T1000 (cell line): ENCODE data around the gene VTN.
"Not testable (repeated sequence)": the region's sequence is repeated elsewhere in the genome, so short reads cannot be mapped to it uniquely, and the experiment has no call there.

Source experiments
- DNase-seq: peaks from one replicate; lab custom pipeline; 2025; ENCODE audit warnings: mixed read lengths; lab: John Stamatoyannopoulos, UW

The VTN gene

DNA sequence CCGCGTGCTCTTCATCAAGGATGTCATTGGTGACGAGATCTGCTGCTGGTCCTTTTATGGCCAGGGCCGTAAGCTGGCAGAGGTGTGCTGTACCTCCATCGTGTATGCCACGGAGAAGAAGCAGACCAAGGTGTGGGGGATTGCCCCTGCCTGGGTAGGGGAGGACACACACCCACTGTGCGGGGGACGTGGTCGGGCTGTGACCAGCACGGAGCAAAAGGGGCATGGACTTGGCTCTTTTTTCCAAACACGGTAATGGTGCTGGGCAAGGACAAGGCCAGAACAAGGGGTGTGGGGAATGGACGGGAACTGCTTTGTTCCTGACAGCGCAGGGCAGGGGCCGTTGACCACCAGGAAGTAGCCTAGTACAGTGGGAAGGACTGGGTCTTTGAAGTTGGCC is 27.8 kb downstream of the VTN start:
- no peak for DNase-seq

DNA sequence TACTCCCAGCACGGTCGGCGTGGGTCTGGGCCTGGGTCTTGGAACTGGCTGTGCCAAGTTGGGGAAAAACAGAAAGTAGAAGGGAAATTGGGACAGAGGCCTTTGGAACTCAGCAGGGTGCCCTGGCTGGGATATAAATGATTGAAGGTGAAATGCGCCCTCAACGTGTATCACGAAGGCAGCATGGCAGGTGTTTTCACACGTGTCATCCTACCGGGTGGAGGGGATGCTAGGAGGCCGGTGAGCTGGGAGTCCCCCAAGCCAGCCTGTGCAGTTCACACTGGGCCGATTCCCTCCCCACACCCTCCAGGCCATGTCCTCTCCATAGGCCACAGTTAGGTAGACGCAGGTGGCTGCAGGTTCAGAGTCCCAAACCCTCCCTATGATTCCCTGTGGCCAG is 28.6 kb downstream of the VTN start:
- no peak for DNase-seq

DNA sequence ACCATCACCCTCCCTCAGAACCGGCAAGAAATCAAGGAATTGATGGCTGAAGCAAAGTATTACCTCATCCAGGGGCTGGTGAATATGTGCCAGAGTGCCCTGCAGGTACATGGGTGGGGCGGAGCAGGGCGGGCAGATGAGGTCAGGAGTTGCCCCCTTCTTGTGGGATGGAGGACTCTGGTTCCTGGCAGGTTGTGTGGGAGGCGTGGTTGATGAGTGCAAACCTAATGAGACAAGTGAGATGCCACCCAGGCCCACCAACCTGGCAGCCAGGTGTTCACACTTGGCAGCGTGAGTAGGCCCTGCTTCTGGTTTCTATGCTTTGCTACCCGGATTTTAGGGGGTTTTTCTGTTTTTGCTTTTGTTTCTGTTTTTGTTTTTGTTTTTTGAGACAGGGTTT is 29.7 kb downstream of the VTN start:
- no peak for DNase-seq

DNA sequence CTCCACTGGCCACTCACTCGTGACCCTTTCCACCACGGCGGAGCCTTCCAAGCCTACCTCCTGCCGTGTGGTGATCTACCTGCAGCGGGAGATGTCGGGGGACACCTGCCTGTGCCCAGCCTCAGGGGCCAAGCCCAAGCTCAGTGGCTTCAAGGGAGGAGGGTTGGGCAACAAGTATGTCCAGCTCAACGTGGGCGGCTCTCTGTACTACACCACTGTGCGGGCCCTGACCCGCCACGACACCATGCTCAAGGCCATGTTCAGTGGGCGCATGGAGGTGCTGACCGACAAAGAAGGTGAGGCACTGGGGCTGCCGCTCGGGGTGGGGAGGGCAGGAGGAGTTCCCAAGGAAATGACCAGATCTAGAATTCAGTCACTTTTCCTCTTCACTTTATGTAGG is 30.7 kb downstream of the VTN start:
- no peak for DNase-seq

DNA sequence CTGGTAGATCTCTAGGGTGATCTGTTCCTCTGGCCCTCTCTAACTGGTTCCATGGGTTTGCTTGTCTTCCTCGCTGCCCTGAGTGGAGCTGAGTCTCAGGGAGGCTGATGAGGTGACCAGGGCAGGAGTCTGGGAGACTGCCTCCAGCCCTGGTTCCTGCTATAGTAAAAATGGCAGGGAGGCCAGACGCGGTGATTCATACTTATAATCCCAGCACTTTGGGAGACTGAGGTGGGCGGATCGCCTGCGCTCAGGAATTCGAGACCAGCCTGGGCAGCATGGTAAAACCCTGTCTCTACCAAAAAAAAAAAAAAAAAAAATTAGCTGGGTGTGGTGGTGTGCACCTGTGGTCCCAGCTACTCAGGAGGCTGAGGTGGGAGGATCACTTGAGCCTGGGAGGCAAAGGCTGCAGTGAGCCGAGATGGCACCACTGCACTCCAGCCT is 31.3 kb downstream of the VTN start:
- DNase-seq, result not testable (repeated sequence)

DNA sequence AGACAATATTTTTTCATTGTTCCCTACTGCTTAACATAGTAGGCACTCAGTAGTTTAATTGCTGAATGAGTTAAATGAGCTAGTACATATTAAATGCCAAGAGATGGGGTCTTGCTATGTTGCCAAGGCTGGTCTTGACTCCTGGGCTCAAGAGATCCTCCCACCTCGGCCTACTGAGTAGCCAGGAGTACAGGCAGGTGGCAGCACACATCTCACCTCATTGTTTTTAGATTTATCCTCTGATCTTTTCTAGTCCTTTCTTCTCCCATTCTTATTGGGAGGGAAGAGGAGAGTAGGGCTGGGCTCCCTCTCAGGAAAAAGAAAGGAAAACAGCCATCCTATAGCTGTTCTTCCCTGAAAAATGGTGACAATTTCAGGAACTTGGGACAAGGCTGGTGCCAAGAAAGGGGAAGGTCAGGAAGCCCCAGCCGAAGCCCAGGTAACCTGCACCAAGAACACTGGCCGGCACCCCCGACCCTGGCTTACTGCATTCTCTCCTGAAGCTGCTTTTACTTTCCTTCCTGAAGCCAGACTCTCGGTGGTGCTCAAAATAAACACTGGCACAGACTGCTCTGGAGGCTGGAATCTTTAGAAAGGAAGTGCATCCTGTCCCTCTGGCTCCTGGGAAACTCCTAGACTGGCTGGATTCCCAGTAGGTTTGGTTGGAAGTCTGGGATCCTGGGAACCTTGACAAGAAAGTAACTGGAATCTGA is 31.9 kb downstream of the VTN start:
- DNase-seq, result no peak

DNA sequence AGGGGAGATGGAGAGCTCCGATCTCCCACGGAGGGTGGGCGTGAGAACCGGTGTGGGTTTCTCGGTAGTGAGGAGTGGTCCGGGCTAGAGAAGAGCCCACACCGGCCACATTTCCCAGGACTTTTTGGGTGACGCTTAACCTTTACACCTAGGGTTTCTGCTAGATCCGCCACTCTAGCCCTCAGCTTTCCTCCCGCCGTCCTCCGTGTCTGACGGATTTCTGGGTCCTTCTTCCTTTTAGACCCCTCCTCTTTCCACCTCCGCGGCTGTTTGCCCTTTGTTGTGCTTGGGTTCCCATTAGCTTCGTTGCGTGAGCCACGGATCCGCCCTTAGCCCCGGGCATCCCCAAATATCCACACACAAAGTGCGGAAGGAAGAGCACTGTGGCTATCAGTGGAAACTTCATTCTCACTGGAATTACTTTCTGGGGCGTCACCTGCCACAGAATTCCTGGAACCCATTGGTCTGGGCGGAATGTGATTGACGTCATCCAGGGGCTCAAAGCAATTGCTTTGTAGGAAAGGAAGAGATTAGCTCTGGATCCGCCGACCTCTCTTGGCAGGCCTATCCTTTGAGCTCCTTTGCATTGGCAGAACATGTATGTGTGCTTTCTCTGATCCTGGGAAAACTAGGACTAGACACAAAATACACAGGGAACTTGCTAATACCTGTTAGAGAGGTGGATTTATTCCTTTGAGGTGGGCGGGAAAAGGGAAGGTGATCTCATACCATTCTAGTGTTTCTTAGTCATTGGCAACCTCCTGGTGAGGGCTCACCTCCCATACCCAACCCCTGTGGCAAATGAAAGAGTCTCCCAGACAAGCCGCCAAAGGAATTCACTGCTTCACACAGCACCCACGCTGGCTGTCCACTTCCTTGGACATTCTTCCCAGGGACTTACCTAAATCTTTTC is 33.9 kb downstream of the VTN start:
- DNase-seq, result peak; percentile 49

DNA sequence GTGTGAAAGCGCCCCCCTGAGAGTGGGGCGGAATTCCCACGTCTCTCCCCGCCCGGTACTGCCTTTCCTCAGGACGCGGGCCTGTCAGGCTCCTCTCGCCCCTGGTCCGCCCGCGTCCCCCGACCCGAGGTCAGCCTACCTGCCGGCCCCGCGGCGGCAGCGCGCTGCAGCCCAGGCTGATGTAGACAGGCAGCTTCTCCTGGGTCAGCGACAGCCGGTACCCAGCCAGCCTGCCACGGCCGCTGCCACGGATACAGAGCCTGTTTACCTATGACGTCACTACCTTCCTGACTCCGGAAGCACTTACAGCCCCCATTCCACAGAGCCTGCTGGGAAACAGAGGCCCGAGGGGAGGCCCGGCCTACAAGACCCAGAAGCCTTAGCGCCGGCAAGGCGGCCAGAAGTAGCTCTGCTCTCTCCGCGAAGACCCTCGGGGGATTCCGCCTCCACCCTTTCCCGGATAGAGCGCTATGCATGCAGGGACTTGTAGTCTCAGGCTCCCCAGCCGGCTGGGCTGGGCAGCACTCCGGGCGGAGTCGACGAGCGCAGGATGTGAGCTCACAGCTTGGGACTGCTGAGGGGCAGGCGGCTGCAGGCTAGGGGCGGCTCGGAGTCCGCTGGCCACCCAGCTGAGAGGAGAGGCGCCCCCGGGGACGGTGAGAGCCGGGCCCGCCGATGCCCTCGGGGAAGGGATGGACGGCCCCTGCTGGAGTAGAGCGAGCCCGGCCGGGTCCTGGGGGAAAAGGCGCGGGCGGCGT is 34.7 kb downstream of the VTN start, which contains the start of the genes IFT20 and TNFAIP1:
TSS of gene IFT20 (minus strand) at position 272 of the 758 bp plus-strand sequence. CDS start 3,487 bp downstream, outside the sequence.
TSS of gene TNFAIP1 (plus strand) at position 561 of the 758 bp plus-strand sequence. CDS start 3,761 bp downstream, outside the sequence.
- peak; percentile 99 for DNase-seq

DNA sequence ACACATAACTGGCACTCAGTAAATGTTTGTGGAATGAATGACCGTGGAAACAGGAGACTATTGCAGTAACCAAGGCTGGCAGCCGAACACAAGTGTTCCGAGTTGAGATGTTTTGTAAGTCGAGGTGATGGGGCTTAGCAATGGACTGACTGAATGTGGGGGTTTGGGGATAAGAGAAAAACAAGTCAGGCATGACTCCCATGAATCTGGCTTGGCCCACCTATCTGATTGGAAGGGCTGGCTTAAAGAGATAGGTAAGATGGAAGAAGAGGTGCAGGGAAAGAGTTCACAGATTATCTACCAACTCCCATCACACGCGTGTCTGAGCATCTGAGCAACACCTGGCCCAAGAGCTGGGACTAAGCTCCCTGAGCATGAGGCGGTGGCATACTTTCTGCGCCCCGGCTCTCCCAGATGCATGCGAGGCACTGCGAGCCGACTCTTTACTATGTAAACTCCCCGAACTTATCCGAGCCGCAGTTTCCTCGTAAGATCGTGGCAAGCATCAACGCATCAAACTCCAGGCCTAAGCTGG is 35.4 kb downstream of the VTN start:
- DNase-seq, result no peak

DNA sequence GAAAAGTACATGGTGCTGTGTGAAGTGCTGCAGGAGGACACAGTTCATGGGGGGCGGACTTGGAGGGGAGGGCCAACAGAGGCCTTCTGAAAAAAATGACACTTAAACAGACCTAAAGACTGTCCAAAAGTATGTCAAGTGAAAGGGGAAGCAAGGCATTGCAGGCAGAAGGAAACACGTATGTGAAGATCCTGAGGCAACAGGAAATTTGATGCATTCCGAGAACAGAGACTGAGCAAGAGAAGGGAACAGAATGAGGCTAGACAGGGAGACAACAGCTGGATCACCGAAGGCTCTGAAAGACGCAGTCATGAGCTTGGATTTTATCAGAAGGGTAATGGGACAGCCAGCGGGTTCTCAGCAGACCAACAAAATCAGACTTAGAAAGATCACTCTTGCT is 35.9 kb downstream of the VTN start:
- DNase-seq, result no peak

DNA sequence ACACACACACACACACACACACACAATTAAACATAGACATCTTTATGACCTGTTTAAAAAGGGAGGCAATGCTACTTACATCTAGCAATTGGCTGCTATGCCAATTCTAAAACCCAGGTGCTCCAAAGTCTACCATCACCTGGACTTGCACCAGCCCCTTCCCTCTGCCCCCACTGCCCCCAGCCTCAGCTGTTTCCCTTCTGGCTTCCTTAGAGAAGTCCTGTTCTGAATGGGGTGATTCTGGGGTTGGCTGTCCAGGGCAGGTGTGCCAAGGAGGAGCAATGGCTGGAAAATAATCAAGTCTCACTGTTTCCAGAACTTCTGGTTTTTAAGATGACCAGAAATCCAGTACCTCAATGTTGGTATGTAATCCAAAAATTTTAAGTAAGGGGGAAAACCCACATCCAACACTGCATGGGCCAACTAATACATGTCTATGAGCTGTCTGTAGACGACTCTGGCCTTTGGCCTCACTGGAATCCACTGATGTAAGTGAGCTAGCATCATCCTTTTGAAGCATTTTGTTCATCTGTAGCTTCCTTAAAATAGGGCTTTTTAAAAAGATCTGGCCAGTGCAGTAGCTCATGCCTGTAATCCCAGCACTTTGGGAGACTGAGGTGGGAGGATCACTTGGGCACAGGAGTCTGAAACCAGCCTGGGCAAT is 36.9 kb downstream of the VTN start:
- no peak for DNase-seq

DNA sequence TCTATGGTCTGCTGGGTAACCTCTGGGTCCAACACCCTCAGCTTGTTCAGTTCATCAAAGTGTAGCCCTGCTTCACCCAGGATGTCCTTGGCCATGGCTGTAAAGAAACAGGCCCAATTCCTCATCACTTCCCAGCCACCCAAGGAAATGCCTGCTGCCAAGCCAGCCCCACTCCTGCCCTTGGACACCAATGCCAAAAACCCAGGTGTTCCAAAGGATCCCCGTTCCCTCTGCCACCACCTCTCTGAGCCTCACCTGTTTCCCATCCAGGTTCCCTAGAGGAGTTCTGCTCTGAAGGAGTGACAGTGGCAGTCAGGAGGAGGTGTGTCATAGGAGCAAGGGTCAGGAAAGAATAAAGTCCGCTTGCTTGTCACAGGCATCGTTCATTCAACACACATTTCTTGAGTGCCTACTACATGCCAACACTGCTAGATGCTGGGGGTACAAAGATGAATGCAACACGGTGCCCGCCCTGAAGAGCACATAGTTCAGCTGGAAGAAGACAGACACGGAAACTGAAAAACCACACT is 38.2 kb downstream of the VTN start:
- no peak for DNase-seq

DNA sequence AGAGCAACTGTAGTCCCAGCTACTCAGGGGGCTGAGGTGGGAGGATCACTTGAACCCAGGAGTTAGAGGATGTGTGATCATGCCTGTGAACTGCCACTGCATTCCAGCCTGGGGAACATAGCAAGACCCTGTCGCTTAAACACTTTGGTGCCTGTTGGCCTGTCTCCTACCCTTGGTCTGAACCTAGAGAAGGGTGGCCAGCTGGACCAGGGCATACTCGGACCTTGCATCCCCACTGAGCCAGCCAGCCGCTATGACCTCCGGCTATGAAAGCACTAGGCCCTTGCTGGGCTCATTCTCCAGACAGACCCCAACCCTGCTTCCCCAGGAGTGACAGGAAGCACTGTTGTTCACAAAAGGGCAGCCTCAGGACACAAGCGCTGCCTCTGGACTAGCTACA is 39.4 kb downstream of the VTN start:
- DNase-seq, result no peak

DNA sequence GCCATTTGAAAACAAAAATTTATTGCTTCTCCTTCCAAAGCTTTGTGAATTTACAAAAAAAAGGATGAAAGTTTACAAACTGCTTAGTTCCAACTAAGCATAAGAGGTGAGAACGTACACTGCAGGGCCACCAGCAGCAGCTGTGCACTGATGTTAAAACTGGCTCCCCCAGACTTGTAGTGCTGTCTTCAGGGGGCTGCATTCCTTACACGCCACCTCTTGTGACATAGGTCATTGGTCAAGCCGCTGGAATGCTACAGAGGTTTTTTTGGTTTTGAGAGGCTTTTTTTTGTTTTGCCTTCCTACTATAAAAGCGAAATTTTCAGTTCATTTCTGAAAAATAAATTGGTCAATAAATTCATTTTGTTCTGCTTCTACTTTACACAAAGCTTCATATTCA is 41.8 kb downstream of the VTN start:
- no peak for DNase-seq

DNA sequence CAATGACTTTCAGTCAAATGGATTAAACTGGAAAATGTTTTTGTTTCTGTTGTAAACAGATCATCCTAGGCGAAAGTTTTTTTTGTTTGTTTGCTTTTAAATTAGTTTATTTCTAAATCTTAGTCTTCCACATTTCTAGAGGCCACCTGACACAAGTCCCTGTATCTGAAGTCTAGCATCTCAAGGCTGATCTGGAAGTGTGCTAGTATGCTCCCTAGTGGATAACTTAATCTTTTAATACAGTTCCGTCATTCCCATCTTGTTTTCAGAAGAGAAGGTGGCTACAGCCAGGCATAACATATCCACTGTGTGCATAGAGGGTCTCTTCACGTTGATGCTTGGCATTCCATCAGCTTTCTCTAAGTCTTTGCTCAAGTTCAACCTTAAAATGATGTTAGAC is 42.4 kb downstream of the VTN start:
- DNase-seq, result no peak

DNA sequence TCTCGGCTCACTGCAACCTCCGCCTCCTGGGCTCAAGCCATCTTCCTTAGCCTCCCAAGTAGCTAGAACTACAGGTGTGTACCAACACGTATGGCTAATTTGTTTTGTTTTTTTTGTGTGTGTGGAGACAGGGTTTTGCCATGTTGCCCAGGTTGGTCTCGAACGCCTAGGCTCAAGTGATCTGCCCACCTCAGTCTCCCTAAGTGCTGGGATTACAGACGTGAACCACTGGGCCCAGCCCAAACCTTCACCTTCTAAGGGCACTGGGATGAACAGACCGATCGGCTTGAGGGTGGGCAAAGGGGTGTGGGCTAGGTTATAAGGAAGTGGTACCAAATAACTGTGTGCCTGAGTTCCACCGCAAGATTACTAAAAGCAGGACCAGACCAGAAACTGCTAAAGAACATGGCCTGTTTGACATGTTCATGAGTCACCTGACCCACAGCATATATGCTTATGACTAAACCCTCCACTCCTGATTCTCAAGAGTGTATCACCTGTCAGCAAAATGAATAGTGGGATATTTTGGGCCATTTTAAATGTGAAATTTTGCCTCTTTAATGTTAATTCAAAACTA is 43.0 kb downstream of the VTN start:
- DNase-seq, result no peak

DNA sequence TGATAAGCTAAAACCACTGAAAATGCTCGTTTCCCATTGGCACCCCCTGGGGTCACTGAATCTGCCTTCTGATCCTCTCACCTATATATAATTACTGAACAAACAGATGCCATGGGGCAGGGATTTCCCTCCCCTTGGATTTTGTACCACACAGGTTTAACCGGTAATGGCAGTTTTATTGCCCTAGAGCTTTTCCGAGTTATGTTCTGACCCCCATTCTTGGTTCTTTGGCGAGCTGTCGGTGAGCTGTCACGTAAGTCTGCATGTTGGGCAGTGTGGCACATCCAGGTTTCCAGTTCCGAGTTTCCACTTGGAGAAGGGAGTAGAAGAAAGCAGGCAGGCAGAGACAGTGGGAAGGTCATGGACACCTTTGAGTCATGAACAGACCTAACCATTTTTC is 44.0 kb downstream of the VTN start:
- no peak for DNase-seq

DNA sequence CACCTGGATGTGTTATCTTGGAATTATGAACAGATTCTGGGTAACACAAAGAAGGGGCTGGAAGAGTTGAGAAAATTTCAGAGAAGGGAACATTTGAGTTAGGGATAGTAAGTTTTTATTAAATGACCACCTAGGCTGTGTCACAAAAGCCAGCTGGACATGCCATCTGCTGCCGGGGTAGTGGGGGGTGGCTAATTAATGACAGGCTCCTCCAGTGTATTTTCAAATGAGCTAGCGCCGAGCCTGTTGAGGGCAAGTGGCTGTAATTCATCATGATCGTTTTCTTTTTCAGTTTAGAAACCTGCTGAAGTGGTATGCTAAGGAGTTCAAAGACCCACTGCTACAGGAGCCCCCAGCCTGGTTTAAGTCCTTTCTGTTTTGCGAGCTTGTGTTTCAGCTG is 44.9 kb downstream of the VTN start:
- DNase-seq, result no peak

DNA sequence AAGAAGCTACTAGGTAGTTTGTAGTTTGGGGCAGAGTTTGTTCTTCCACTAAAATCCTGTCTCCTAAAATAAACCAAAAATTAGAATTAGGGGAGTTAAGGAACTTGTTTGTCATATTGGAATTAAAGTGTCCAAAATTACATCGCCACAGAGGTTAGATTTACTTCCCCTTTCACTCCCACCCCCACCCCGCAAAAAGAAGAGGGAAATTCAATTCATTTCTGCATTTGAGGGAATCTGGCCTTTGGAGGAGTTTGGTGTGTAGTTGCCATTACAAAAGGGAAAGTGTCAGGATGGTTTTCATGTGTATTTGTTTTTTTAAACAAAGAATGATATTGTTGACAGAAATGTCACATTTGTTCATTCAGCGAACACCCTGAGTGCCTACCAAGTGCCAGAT is 45.3 kb downstream of the VTN start:
- no peak for DNase-seq

DNA sequence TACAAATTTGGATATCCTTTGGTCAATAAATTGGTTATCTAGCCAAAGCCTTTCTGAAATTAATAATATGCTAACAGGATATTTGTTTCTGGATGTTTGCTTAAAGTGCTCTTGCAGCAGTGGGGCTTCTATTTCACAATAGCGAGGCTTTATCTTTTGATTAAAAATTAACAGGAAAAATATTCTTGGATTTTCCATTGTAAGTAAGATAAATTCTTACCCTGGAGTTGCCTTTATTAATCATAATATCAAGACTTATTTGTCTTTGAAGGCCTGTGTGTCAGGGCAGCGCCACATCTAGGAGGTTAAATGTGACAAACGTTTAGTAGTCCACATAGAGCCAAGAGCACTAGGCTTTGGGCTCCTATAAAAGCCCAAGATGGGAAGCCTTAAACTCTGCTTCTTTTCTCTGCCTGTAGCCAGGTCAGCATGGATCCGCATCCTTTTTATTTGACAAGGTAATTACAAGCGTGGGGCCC is 45.8 kb downstream of the VTN start:
- no peak for DNase-seq
